T-cell (primary cell): Measurements from ENCODE around the gene FAM184B. TPM values are rescaled to one million over a fixed set of nuclear protein-coding genes. Genes with fewer than 3 reads are reported as not detected.

Source experiments
- total RNA-seq, 35 experiments: library from RNA in 6 of 35; stranded (reverse) in 6 of 35; fragments of 120-200 nt in 1 of 35; gene quantifications; one replicate each; pipeline versions ENCODE4 v1.2.1 to v1.2.4 and lab custom pipeline; 2013 to 2026

The FAM184B gene
- total RNA-seq, 5 donors from 2014 or later (not counting 1 experiment from before 2014, with no cell fraction given) = 0.03 to 0.09 (median 0.06) TPM; not detected in 2

Other genes starting within 250 kb of the FAM184B start
- 10 to 100 TPM; 23.5 to 58.4 (median 25.1) TPM for gene LAP3, start 204.4 kb downstream of the FAM184B start, total RNA-seq
- 10 to 100 TPM; 50.6 to 75.5 (median 66.2) TPM for gene MED28, start 167.0 kb downstream of the FAM184B start, total RNA-seq
- 10 to 100 TPM; 62.6 to 77.6 (median 73.2) TPM for gene DCAF16, start 29.1 kb upstream of the FAM184B start, total RNA-seq
- 1 to 10 TPM in 4 of 5 donors, under 1 TPM in 1; 0.73 to 1.8 (median 1.5) TPM for gene NCAPG, start 29.4 kb upstream of the FAM184B start, total RNA-seq
- gene LCORL, start 240.1 kb upstream of the FAM184B start, total RNA-seq = 10 to 100 TPM in 3 of 5 donors, 1 to 10 TPM in 2; 8.9 to 11.4 (median 10.3) TPM